OCI-LY1 (cell line): ENCODE measurements around the gene ZNF618.

ENCODE experiments used
- CTCF ChIP-seq: fragments of 200-600 bp; sonication (generic), shearing (Covaris generic); IDR thresholded peaks from 2 replicates; pipeline ENCODE4 v1.5.1; 2017; ENCODE audit warnings: mild to moderate bottlenecking, antibody characterized with exemption, low read length, moderate library complexity, mixed read lengths
- EZH2 ChIP-seq: fragments of 200-600 bp; sonication (generic), shearing (Covaris generic); IDR thresholded peaks from 2 replicates; pipeline ENCODE4 v1.8.0; 2017; ENCODE audit warnings: borderline replicate concordance, mixed run types, mild to moderate bottlenecking, antibody characterized with exemption, low read length, moderate library complexity, mixed read lengths

DNA sequence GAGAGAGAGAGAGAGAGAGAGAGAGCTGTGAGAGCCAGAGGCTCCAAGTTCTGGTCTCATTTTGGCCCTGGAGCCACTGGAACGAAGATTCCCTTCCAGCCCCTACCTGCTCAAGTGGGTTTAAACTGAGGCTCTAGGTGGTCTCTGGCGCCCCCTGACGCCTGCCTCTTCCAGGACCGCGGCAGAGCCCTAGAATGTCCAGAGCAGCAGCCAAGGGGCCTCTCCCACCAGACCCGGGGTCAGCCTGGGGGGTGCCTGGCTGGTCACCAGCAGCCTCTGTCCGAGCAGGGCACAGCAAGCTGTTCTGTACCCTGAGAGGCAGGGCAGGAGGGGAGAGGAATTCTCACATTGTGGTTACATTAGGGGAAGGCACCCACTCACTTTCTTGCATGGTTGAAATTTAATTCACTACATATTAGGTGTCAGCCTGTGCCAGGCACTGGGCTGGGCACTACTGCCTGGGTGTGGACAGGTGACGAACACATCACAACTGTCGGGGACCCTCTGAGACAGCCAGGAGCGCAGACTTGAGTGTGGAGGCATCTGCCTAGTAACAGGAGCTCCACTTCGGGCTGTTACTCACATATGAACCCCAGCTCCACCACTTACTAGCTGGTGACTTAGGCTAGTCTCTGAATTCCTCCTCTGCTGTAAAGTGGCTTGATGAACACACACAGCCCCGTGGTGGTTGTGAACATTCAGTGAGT lies 157.4 kb downstream of the ZNF618 start:
- peak; percentile 53 for TF ChIP-seq CTCF
- no peak for TF ChIP-seq EZH2
